ENCODE results near the gene RSL24D1. TPM values are rescaled to one million over a fixed set of nuclear protein-coding genes. Genes with fewer than 3 reads are reported as not detected.

RSL24D1 gene
- total and polyA plus RNA-seq, 2 of the 4 experiments (the other 2 are of a cell fraction), result 36.5 to 36.7 TPM

DNA sequence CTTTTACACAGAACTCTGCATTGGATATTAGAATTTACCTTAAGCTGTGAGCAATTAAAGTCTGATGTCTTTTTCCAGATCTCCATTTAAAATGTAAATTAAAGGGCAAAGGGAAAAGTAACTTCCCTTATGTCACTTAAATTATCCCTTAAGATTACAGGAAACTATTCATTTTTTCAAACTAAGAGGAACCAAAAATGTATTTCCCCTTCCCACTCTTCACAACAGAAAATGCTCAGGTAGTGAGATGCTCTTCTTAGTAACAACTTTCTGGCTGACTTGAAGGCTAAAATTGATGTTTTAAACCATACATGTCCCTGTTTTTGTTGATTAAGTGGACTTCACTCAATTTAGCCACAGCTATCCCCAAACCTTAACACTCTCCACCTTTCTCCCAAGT is 17.6 kb downstream of the RSL24D1 start:
- Histone ChIP-seq H3K4me2 (ENCODE audit: low read depth, low read length) (no peak overlapping the region), H2AFZ (replicated peaks; ENCODE audit: low read length, poor library complexity) (no peak overlapping the region), H3K27ac (ENCODE audit: insufficient read depth, low read length) (no peak overlapping the region), H3K4me1 (ENCODE audit: control insufficient read depth, insufficient read depth, low read length) (no peaks in the 10 kb centered on the region), H2AK5ac (ENCODE audit: low read depth, low read length) (no peak overlapping the region), H4K8ac (ENCODE audit: low read depth in 2 of 2, low read length in 2 of 2) (no peak overlapping the region), H2BK15ac (ENCODE audit: low read depth, low read length) (no peak overlapping the region), H3K4ac (ENCODE audit: low read depth, low read length) (no peak overlapping the region), H3K4me3 (ENCODE audit: insufficient read depth, low read depth, low read length) (no peak overlapping the region), H3K27me3 (ENCODE audit: control insufficient read depth, insufficient read depth, low read length) (no peaks in the 10 kb centered on the region), H3K14ac (replicated peaks; ENCODE audit: low read depth, low read length) (no peak overlapping the region), H3K56ac (ENCODE audit: extremely low read depth, insufficient read depth, low read length) (no peak overlapping the region), H3K79me1 (ENCODE audit: low read depth in 1 of 2, low read length in 2 of 2) (peaks cover 0 to 7% of the 10 kb centered on the region in 2 experiments; a peak in 1 of 4 replicates), H3K18ac (ENCODE audit: low read depth, low read length) (no peak overlapping the region), H2BK20ac (ENCODE audit: low read depth, low read length) (no peak overlapping the region), H4K91ac (ENCODE audit: insufficient read depth, low read depth, low read length) (no peak overlapping the region), H3K36me3 (ENCODE audit: control insufficient read depth, insufficient read depth, low read length) (peaks cover 12% of the 10 kb centered on the region), H2AK9ac (replicated peaks; ENCODE audit: low read depth, low read length, poor library complexity) (no peak overlapping the region), H3K9me1 (ENCODE audit: insufficient read depth, low read length) (no peaks in the 10 kb centered on the region), H2BK5ac (ENCODE audit: low read depth, low read length, poor library complexity, severe bottlenecking) (no peak overlapping the region), H4K20me1 (ENCODE audit: insufficient read depth, low read length) (no peaks in the 10 kb centered on the region; the same call in 1 of the 2 replicates), H3K9ac (ENCODE audit: low read depth, low read length) (no peak overlapping the region), H2BK120ac (ENCODE audit: low read depth, low read length) (no peak overlapping the region), H4K5ac (ENCODE audit: low read depth, low read length) (no peak overlapping the region), H3K23ac (ENCODE audit: low read depth, low read length) (no peak overlapping the region), H3K9me3 (ENCODE audit: control insufficient read depth, insufficient read depth, low read length) (no peaks in the 10 kb centered on the region)
- BruUV-seq (replicated peaks), result no TSS peak
- in situ Hi-C loops (cut with MboI; ENCODE audit: low sequenced_read_pairs) (no loop called here), dilution Hi-C loops (cut with HindIII; ENCODE audit: low sequenced_read_pairs, unreplicated experiment) (no loop called here), intact Hi-C loops (cut with micrococcal nuclease) (no loop called here)
- DNase-seq (no peak), ATAC-seq (ENCODE audit: low read depth) (no peak)
- POLR2A ChIA-PET (ENCODE audit: unreplicated experiment), result no interaction called here
- CTCF ChIA-PET, result no interaction called here
- no peak for TF ChIP-seq CEBPB (IDR thresholded peaks at IDR 0.05; ENCODE audit: low read depth, low read length)

Data from IMR-90 (cell line).